Thoracic aorta (tissue), 2 donors: ENCODE results near the gene LST1. TPM values are rescaled to one million over a fixed set of nuclear protein-coding genes. Genes with fewer than 3 reads are reported as not detected.

ENCODE experiments used
- ATAC-seq: fragments of 150-250 bp; one replicate; pipeline ENCODE4 v1.8.0; 2017; ENCODE audit warnings: low read depth; ENCODE audit not compliant: insufficient number of reproducible peaks, low FRiP score
- DNase-seq: peaks from one replicate; pipeline ENCODE4 v3.0.0-alpha.2; 2020; ENCODE audit warnings: low spot score
- H3K27ac ChIP-seq, 2 donors: fragments of 200-600 bp; sonication (generic); 1 replicate in 1 of 2; 2 replicates in 1 of 2; pipeline ENCODE4 v1.5.1; 2016; ENCODE audit warnings: mild to moderate bottlenecking in 2 of 2, moderate library complexity in 2 of 2
- H3K27me3 ChIP-seq: fragments of 200-600 bp; sonication (generic); replicated peaks from 2 replicates; pipeline ENCODE4 v1.6.0; 2016; ENCODE audit warnings: mild to moderate bottlenecking; ENCODE audit not compliant: insufficient read depth
- H3K36me3 ChIP-seq: fragments of 200-600 bp; sonication (generic); one replicate; pipeline ENCODE4 v1.5.1; 2016
- H3K4me1 ChIP-seq, 2 donors: fragments of 200-600 bp; sonication (generic); 1 replicate in 1 of 2; 2 replicates in 1 of 2; pipeline versions ENCODE4 v1.5.1 to v1.6.0; 2016; ENCODE audit warnings: low read depth in 2 of 2, mild to moderate bottlenecking in 1 of 2; ENCODE audit not compliant: control insufficient read depth in 1 of 2
- H3K4me3 ChIP-seq: fragments of 200-600 bp; sonication (generic); 2 replicates; pipeline ENCODE4 v1.5.1; 2016; ENCODE audit warnings: mild to moderate bottlenecking
- H3K9me3 ChIP-seq: fragments of 200-600 bp; sonication (generic); 2 replicates; pipeline ENCODE4 v1.5.1; 2016
- total RNA-seq, 2 donors: library from RNA; depleted of rRNA; stranded (reverse); fragments of >200 nt; gene quantifications; one replicate each; pipeline versions ENCODE4 v1.1.0 to v1.2.3, GENCODE V29; 2016
- TF ChIP-seq, protein P1 (sequence below): fragments of 200-600 bp; sonication (generic); IDR thresholded peaks from one replicate; pipeline ENCODE4 v1.5.1; 2019; ENCODE audit warnings: antibody characterized with exemption

The LST1 gene
- total RNA-seq, 2 donors from 2014 or later = 4.9 to 37.9 TPM

DNA sequence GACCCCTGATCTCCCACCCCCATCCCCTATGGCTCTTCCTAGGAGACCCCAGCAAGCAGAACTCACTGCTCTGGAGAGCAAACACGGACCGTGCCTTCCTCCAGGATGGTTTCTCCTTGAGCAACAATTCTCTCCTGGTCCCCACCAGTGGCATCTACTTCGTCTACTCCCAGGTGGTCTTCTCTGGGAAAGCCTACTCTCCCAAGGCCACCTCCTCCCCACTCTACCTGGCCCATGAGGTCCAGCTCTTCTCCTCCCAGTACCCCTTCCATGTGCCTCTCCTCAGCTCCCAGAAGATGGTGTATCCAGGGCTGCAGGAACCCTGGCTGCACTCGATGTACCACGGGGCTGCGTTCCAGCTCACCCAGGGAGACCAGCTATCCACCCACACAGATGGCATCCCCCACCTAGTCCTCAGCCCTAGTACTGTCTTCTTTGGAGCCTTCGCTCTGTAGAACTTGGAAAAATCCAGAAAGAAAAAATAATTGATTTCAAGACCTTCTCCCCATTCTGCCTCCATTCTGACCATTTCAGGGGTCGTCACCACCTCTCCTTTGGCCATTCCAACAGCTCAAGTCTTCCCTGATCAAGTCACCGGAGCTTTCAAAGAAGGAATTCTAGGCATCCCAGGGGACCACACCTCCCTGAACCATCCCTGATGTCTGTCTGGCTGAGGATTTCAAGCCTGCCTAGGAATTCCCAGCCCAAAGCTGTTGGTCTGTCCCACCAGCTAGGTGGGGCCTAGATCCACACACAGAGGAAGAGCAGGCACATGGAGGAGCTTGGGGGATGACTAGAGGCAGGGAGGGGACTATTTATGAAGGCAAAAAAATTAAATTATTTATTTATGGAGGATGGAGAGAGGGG lies 12.6 kb upstream of the LST1 start:
- no peak for ATAC-seq
- no peaks in the 10 kb centered on the region for H3K27me3 ChIP-seq
- H3K36me3 ChIP-seq = no peaks in the 10 kb centered on the region
- H3K4me3 ChIP-seq = no peak overlapping the region
- H3K27ac ChIP-seq = no peak overlapping the region
- DNase-seq = no peak
- H3K4me1 ChIP-seq = no peaks in the 10 kb centered on the region
- TF ChIP-seq, protein P1, sequence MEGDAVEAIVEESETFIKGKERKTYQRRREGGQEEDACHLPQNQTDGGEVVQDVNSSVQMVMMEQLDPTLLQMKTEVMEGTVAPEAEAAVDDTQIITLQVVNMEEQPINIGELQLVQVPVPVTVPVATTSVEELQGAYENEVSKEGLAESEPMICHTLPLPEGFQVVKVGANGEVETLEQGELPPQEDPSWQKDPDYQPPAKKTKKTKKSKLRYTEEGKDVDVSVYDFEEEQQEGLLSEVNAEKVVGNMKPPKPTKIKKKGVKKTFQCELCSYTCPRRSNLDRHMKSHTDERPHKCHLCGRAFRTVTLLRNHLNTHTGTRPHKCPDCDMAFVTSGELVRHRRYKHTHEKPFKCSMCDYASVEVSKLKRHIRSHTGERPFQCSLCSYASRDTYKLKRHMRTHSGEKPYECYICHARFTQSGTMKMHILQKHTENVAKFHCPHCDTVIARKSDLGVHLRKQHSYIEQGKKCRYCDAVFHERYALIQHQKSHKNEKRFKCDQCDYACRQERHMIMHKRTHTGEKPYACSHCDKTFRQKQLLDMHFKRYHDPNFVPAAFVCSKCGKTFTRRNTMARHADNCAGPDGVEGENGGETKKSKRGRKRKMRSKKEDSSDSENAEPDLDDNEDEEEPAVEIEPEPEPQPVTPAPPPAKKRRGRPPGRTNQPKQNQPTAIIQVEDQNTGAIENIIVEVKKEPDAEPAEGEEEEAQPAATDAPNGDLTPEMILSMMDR = no peak
- no peaks in the 10 kb centered on the region for H3K9me3 ChIP-seq

- Histone ChIP-seq H3K4me3 (no peak overlapping the region), H3K27ac (no peak overlapping the region), H3K27me3 (no peaks in the 10 kb centered on the region), H3K4me1 (no peaks in the 10 kb centered on the region), H3K9me3 (no peaks in the 10 kb centered on the region), H3K36me3 (no peaks in the 10 kb centered on the region)
- ATAC-seq (no peak), DNase-seq (no peak)
- TF ChIP-seq, protein P1 = no peak
Measured at GRCh38 chr6:31574106-31575061, 11.7 kb upstream of the LST1 start.

DNA sequence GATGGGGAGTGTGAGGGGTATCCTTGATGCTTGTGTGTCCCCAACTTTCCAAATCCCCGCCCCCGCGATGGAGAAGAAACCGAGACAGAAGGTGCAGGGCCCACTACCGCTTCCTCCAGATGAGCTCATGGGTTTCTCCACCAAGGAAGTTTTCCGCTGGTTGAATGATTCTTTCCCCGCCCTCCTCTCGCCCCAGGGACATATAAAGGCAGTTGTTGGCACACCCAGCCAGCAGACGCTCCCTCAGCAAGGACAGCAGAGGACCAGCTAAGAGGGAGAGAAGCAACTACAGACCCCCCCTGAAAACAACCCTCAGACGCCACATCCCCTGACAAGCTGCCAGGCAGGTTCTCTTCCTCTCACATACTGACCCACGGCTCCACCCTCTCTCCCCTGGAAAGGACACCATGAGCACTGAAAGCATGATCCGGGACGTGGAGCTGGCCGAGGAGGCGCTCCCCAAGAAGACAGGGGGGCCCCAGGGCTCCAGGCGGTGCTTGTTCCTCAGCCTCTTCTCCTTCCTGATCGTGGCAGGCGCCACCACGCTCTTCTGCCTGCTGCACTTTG lies 10.7 kb upstream of the LST1 start, which contains the start of gene TNF:
Gene TNF, plus strand, starts transcription at position 231 of the 567 bp plus-strand sequence. Its CDS starts 177 bp downstream, at position 408.
- no peak for DNase-seq

DNA sequence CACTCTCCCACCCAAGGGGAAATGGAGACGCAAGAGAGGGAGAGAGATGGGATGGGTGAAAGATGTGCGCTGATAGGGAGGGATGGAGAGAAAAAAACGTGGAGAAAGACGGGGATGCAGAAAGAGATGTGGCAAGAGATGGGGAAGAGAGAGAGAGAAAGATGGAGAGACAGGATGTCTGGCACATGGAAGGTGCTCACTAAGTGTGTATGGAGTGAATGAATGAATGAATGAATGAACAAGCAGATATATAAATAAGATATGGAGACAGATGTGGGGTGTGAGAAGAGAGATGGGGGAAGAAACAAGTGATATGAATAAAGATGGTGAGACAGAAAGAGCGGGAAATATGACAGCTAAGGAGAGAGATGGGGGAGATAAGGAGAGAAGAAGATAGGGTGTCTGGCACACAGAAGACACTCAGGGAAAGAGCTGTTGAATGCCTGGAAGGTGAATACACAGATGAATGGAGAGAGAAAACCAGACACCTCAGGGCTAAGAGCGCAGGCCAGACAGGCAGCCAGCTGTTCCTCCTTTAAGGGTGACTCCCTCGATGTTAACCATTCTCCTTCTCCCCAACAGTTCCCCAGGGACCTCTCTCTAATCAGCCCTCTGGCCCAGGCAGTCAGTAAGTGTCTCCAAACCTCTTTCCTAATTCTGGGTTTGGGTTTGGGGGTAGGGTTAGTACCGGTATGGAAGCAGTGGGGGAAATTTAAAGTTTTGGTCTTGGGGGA lies 10.0 kb upstream of the LST1 start:
- DNase-seq (no peak), ATAC-seq (no peak)
- H3K4me3 ChIP-seq = peak overlapping the region; percentile 67
- no peaks in the 10 kb centered on the region for H3K9me3 ChIP-seq
- H3K36me3 ChIP-seq = no peaks in the 10 kb centered on the region
- peak overlapping the region in 1 of 2 donors; percentile 38 for H3K27ac ChIP-seq
- peaks cover 3 to 5% of the 10 kb centered on the region in 2 donors for H3K4me1 ChIP-seq
- TF ChIP-seq, protein P1 = no peak
- no peaks in the 10 kb centered on the region for H3K27me3 ChIP-seq

More for the DNA sequence above, 10.7 kb upstream of the LST1 start, which contains the start of gene TNF:
- H3K27ac ChIP-seq = peak within 1 kb of the TSS in 1 of 2 donors; percentile 38
- H3K4me1 ChIP-seq = peaks cover under 1 to 1% of the 10 kb centered on the region in 2 donors
- peak within 1 kb of the TSS; percentile 67 for H3K4me3 ChIP-seq
- TF ChIP-seq, protein P1 = no peak
- no peaks in the 10 kb centered on the region for H3K27me3 ChIP-seq
- no peak for ATAC-seq
- H3K36me3 ChIP-seq = no peaks in the 10 kb centered on the region
- no peaks in the 10 kb centered on the region for H3K9me3 ChIP-seq
